ENCODE measurements around the gene SNX3.

Gene SNX3

GRCh38 chr6:108170332-108171290, 90.2 kb downstream of the SNX3 start:
- CTCF ChIA-PET: no interaction called here
- POLR2A ChIA-PET (ENCODE audit: low non-redundant PET): no interaction called here
- no peak for DNase-seq (ENCODE audit: low spot score)
- H3K27ac ChIP-seq: no peak overlapping the region
- TF ChIP-seq CTCF (conservative IDR thresholded peaks at IDR 0.05; ENCODE audit: low read depth): no peak

- no peak for DNase-seq (ENCODE audit: low spot score)
- TF ChIP-seq CTCF (conservative IDR thresholded peaks at IDR 0.05; ENCODE audit: low read depth): no peak
- ChIA-PET POLR2A (ENCODE audit: low non-redundant PET) (no interaction called here), CTCF (no interaction called here)
- no peak overlapping the region for H3K27ac ChIP-seq
Observed at GRCh38 chr6:108169464-108170331, 91.1 kb downstream of the SNX3 start.

- POLR2A ChIA-PET (ENCODE audit: low non-redundant PET): no interaction called here
- DNase-seq (ENCODE audit: low spot score): no peak
- CTCF ChIA-PET: interaction anchor here (0.6 to 0.9 kb wide), 3 partner anchors 16 to 83 kb away, joined by 4 read pairs; no protein-coding TSS in a partner anchor
- H3K27ac ChIP-seq: no peak overlapping the region
- no peak for TF ChIP-seq CTCF (conservative IDR thresholded peaks at IDR 0.05; ENCODE audit: low read depth)
Observed at GRCh38 chr6:108168501-108169463, 92.1 kb downstream of the SNX3 start.

- DNase-seq (ENCODE audit: low spot score): no peak
- H3K27ac ChIP-seq: no peak overlapping the region
- CTCF ChIA-PET: interaction anchor here (0.6 to 0.9 kb wide), 3 partner anchors 16 to 83 kb away, joined by 4 read pairs; no protein-coding TSS in a partner anchor
- POLR2A ChIA-PET (ENCODE audit: low non-redundant PET): no interaction called here
- no peak for TF ChIP-seq CTCF (conservative IDR thresholded peaks at IDR 0.05; ENCODE audit: low read depth)
Observed at GRCh38 chr6:108168090-108168463, 92.8 kb downstream of the SNX3 start.

GRCh38 chr6:108167449-108168089, 93.3 kb downstream of the SNX3 start:
- CTCF ChIA-PET: interaction anchor here (0.6 kb wide), 2 partner anchors 24 to 331 kb away, joined by 4 to 5 read pairs; no protein-coding TSS in a partner anchor
- no peak overlapping the region for H3K27ac ChIP-seq
- no peak for DNase-seq (ENCODE audit: low spot score)
- no peak for TF ChIP-seq CTCF (conservative IDR thresholded peaks at IDR 0.05; ENCODE audit: low read depth)
- POLR2A ChIA-PET (ENCODE audit: low non-redundant PET): no interaction called here
